Caco-2 (cell line): Measurements from ENCODE around the gene AGAP1. TPM values are rescaled to one million over a fixed set of nuclear protein-coding genes. Genes with fewer than 3 reads are reported as not detected.

ENCODE experiments used
- BruUV-seq: library from RNA; stranded (reverse); fragments of 400-500 nt; replicated peaks from 2 replicates; lab custom pipeline; 2021; lab: Mats Ljungman, UMichigan
- CTCF ChIA-PET: fragments of 300-600 bp; sonication (Branson Sonifier 250); formaldehyde crosslinking; loops from one replicate; lab custom pipeline; 2022; ENCODE audit warnings: antibody characterized with exemption; lab: Charles Lee
- POLR2A ChIA-PET: fragments of 300-600 bp; sonication (Branson Sonifier 250); formaldehyde crosslinking; loops from one replicate; lab custom pipeline; 2022; ENCODE audit warnings: antibody characterized with exemption; lab: Charles Lee
- DNase-seq, 2 experiments: peaks; one replicate each; pipeline versions ENCODE4 v3.0.0 to v3.0.0-alpha.2; 2020 to 2022
- H3K27me3 ChIP-seq: replicated peaks from 2 replicates; pipeline ENCODE4 v1.6.0; 2011; ENCODE audit warnings: low read length; ENCODE audit not compliant: control insufficient read depth, insufficient read depth
- H3K36me3 ChIP-seq: 2 replicates; pipeline ENCODE4 v1.5.1; 2011; ENCODE audit warnings: low read length; ENCODE audit not compliant: control insufficient read depth, insufficient read depth
- H3K4me1 ChIP-seq: fragments of 250-450 bp; sonication (Bioruptor Pico); 2 replicates; pipeline ENCODE4 v1.5.1; 2020; ENCODE audit warnings: mild to moderate bottlenecking
- H3K4me3 ChIP-seq: 2 replicates; pipeline ENCODE4 v1.5.1; 2011; ENCODE audit warnings: low read depth, mild to moderate bottlenecking, control low read depth, low read length
- H3K9me3 ChIP-seq: fragments of 250-450 bp; sonication (Bioruptor Pico); 2 replicates; pipeline ENCODE4 v1.5.1; 2020; ENCODE audit warnings: mild to moderate bottlenecking, moderate library complexity
- H3K27ac Mint-ChIP-seq: one replicate; pipeline ENCODE4 v1.8.0; 2022; ENCODE audit warnings: mixed read lengths; ENCODE audit not compliant: unreplicated experiment
- H3K27me3 Mint-ChIP-seq: one replicate; pipeline ENCODE4 v1.8.0; 2022; ENCODE audit warnings: mixed read lengths; ENCODE audit not compliant: insufficient read depth, unreplicated experiment
- H3K36me3 Mint-ChIP-seq: one replicate; pipeline ENCODE4 v1.8.0; 2022; ENCODE audit warnings: mild to moderate bottlenecking, mixed read lengths; ENCODE audit not compliant: insufficient read depth, unreplicated experiment
- H3K4me1 Mint-ChIP-seq: one replicate; pipeline ENCODE4 v1.8.0; 2022; ENCODE audit warnings: low read depth, mixed read lengths; ENCODE audit not compliant: unreplicated experiment
- H3K4me3 Mint-ChIP-seq: one replicate; pipeline ENCODE4 v1.8.0; 2022; ENCODE audit warnings: mild to moderate bottlenecking, moderate library complexity, mixed read lengths; ENCODE audit not compliant: unreplicated experiment
- H3K9me3 Mint-ChIP-seq: one replicate; pipeline ENCODE4 v1.8.0; 2022; ENCODE audit warnings: mixed read lengths; ENCODE audit not compliant: unreplicated experiment
- CTCF ChIP-seq, 2 experiments: fragments of 200-600 bp in 1 of 2; IDR thresholded peaks; 1 replicate in 1 of 2; 2 replicates in 1 of 2; pipeline versions ENCODE4 v1.5.1 to v1.8.0; 2011 to 2022; ENCODE audit warnings: antibody characterized with exemption in 1 of 2, control low read depth in 1 of 2, inconsistent platforms in 1 of 2, low read depth in 1 of 2, low read length in 1 of 2, mild to moderate bottlenecking in 1 of 2, moderate library complexity in 1 of 2; ENCODE audit not compliant: insufficient read depth in 1 of 2, severe bottlenecking in 1 of 2, unreplicated experiment in 1 of 2
- intact Hi-C: fragments of 100-400 bp; cut with micrococcal nuclease; formaldehyde crosslinking; loops from one replicate; pipeline ENCODE4 v1.10.0; 2022; ENCODE audit not compliant: unreplicated experiment
- total RNA-seq: library from RNA; stranded (reverse); gene quantifications from 2 replicates; pipeline ENCODE4 v1.2.3, GENCODE V29; 2022

AGAP1 gene
- total RNA-seq, 1 experiment from 2014 or later, result 41.7 TPM

- no peak for DNase-seq
- no peaks in the 10 kb centered on the region for H3K4me1 Mint-ChIP-seq
- no peaks in the 10 kb centered on the region for H3K27me3 Mint-ChIP-seq
- H3K36me3 ChIP-seq, result no peaks in the 10 kb centered on the region
- no peak overlapping the region for H3K4me3 Mint-ChIP-seq
- H3K4me3 ChIP-seq, result no peak overlapping the region
- no peaks in the 10 kb centered on the region for H3K36me3 Mint-ChIP-seq
- CTCF ChIA-PET, result no interaction called here
- no peak for TF ChIP-seq CTCF (IDR thresholded peaks at IDR 0.05; ENCODE audit: insufficient read depth in 1 of 2, low read depth in 1 of 2, low read length in 1 of 2, severe bottlenecking in 1 of 2, unreplicated experiment in 1 of 2)
- H3K4me1 ChIP-seq, result no peaks in the 10 kb centered on the region
- H3K27me3 ChIP-seq, result no peaks in the 10 kb centered on the region
- POLR2A ChIA-PET, result no interaction called here
- intact Hi-C loops, result no loop called here
- no TSS peak for BruUV-seq
- no peak overlapping the region for H3K27ac Mint-ChIP-seq
- H3K9me3 ChIP-seq, result no peaks in the 10 kb centered on the region
- no peaks in the 10 kb centered on the region for H3K9me3 Mint-ChIP-seq
These were observed 362.5 kb downstream of the AGAP1 start for GRCh38 chr2:235856151-235856854.

GRCh38 chr2:235857598-235857997 is 363.8 kb downstream of the AGAP1 start:
- DNase-seq, result no peak
- H3K4me3 ChIP-seq, result no peak overlapping the region
- H3K27me3 ChIP-seq, result no peaks in the 10 kb centered on the region
- Mint-ChIP-seq H3K9me3 (no peaks in the 10 kb centered on the region), H3K4me3 (no peak overlapping the region), H3K4me1 (no peaks in the 10 kb centered on the region), H3K36me3 (no peaks in the 10 kb centered on the region), H3K27me3 (no peaks in the 10 kb centered on the region), H3K27ac (no peak overlapping the region)
- intact Hi-C loops, result no loop called here
- TF ChIP-seq CTCF (IDR thresholded peaks at IDR 0.05; ENCODE audit: insufficient read depth in 1 of 2, low read depth in 1 of 2, low read length in 1 of 2, severe bottlenecking in 1 of 2, unreplicated experiment in 1 of 2), result no peak
- H3K9me3 ChIP-seq, result no peaks in the 10 kb centered on the region
- H3K36me3 ChIP-seq, result no peaks in the 10 kb centered on the region
- ChIA-PET POLR2A (no interaction called here), CTCF (no interaction called here)
- no TSS peak for BruUV-seq
- no peaks in the 10 kb centered on the region for H3K4me1 ChIP-seq

GRCh38 chr2:235858881-235859280 is 365.0 kb downstream of the AGAP1 start:
- no peak for TF ChIP-seq CTCF (IDR thresholded peaks at IDR 0.05; ENCODE audit: insufficient read depth in 1 of 2, low read depth in 1 of 2, low read length in 1 of 2, severe bottlenecking in 1 of 2, unreplicated experiment in 1 of 2)
- H3K4me1 ChIP-seq, result no peaks in the 10 kb centered on the region
- CTCF ChIA-PET, result no interaction called here
- no peaks in the 10 kb centered on the region for H3K9me3 ChIP-seq
- intact Hi-C loops, result no loop called here
- H3K4me3 ChIP-seq, result no peak overlapping the region
- no peaks in the 10 kb centered on the region for H3K36me3 Mint-ChIP-seq
- no peaks in the 10 kb centered on the region for H3K36me3 ChIP-seq
- no peaks in the 10 kb centered on the region for H3K4me1 Mint-ChIP-seq
- H3K27me3 ChIP-seq, result no peaks in the 10 kb centered on the region
- POLR2A ChIA-PET, result no interaction called here
- BruUV-seq, result no TSS peak
- no peak overlapping the region for H3K27ac Mint-ChIP-seq
- no peak overlapping the region for H3K4me3 Mint-ChIP-seq
- H3K27me3 Mint-ChIP-seq, result no peaks in the 10 kb centered on the region
- no peaks in the 10 kb centered on the region for H3K9me3 Mint-ChIP-seq
- DNase-seq, result no peak
